BLaER1 (cell line): ENCODE measurements around the gene SYNGR1.
"Not testable (repeated sequence)": the region's sequence is repeated elsewhere in the genome, so short reads cannot be mapped to it uniquely, and the experiment has no call there.

ENCODE experiments used
- H3K27ac ChIP-seq: shearing (Covaris generic); formaldehyde crosslinking; 2 replicates; pipeline ENCODE4 v1.8.1; 2022
- H3K27me3 ChIP-seq: shearing (Covaris generic); formaldehyde crosslinking; 2 replicates; pipeline ENCODE4 v1.8.1; 2022
- H3K36me3 ChIP-seq: shearing (Covaris generic); formaldehyde crosslinking; 2 replicates; pipeline ENCODE4 v1.8.1; 2022
- H3K4me1 ChIP-seq: shearing (Covaris generic); formaldehyde crosslinking; 2 replicates; pipeline ENCODE4 v1.8.1; 2022
- H3K4me2 ChIP-seq: shearing (Covaris generic); formaldehyde crosslinking; 2 replicates; pipeline ENCODE4 v1.8.1; 2022
- H3K4me3 ChIP-seq: shearing (Covaris generic); formaldehyde crosslinking; 2 replicates; pipeline ENCODE4 v1.8.1; 2022
- H3K9ac ChIP-seq: shearing (Covaris generic); formaldehyde crosslinking; 2 replicates; pipeline ENCODE4 v1.8.1; 2022
- H3K9me3 ChIP-seq: shearing (Covaris generic); formaldehyde crosslinking; 2 replicates; pipeline ENCODE4 v1.8.1; 2022
- H4K20me1 ChIP-seq: shearing (Covaris generic); formaldehyde crosslinking; 2 replicates; pipeline ENCODE4 v1.8.1; 2022
- Cebpa-rat ChIP-seq: shearing (Covaris generic); IDR thresholded peaks from 2 replicates; pipeline ENCODE4 v1.8.1; 2022

The SYNGR1 gene

DNA sequence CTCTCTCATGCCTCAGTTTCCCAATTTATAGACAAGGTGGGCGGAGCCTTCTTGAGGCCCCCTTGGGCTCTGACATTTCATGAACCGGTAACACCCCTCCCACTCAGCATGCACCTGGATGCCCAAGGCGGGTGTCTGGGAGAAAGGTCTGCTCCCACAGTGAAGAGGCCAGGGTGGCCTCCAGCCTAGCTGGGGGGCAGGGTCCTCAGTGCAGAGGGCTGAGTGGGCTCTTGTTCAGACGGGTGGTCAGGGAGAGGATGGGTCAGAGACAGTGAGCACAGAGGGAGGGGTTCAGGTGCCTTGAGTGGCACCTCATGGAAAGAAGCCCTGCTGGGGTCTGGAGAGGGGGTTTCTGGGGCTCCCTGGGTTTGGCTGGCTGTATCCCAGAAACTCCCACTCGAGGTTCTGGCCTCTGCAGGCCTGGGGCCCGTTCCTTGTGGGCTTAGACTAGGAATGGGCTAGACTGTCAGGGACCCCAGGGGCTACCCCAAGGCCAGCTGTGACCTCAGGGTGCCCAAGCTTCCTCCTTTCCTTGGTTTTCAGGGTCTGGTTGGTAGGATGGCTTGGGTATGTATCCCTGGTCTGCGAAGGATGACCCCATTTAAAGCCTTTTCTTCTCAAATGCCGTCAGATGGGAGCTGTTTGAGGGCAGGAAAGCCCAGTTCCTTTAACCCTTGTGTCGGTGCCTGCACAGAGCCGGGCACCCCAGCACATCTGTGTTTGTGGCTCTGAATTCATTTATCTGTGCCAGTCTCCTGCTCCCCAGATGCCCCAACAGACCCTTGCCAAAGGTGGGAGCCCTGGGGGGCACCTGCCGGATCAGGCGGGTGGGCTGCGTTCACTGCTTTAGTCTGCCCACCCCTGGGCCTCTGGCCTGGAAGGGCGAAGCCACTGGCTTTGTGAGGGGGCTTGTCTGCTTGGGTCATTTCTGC, 1.2 kb downstream of the SYNGR1 start:
- peak overlapping the region; percentile 86 for H3K4me3 ChIP-seq
- H3K4me1 ChIP-seq, result peaks cover 80% of the 10 kb centered on the region
- H4K20me1 ChIP-seq, result peaks cover 52% of the 10 kb centered on the region
- H3K9ac ChIP-seq, result peak overlapping the region; percentile 91
- H3K36me3 ChIP-seq, result peaks cover 10% of the 10 kb centered on the region; the same call in 1 of the 2 replicates
- no peaks in the 10 kb centered on the region for H3K9me3 ChIP-seq
- peak overlapping the region; percentile 100 for H3K4me2 ChIP-seq
- peak overlapping the region; percentile 92 for H3K27ac ChIP-seq
- TF ChIP-seq Cebpa-rat, result no peak
- no peaks in the 10 kb centered on the region for H3K27me3 ChIP-seq

DNA sequence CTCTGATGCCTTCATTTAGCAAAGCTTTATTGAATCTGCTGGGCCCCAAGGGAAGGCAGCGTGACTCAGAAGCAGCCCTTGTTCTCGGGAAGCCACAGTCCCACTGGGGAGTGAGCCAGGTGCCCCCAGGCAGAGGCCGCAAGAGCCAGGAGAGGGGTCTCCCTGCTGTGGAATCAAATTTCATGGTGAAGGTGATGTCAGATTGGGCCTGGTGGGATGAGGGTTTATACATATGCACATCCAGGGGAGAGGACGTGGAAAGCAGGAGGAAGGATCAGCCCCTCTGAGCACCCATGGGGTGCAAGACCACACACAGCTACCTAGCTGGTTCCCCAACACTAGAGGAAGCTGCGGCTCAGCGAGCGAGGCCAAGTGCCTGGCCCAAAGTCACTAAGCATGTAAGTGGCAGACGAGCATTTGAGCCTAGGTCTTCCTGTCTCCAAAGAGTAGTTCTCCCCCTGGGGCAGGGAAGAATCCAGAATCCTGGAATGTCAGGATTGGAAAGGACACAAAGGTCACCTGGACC, 2.0 kb downstream of the SYNGR1 start:
- Histone ChIP-seq H3K4me2 (peak overlapping the region; percentile 100), H3K4me1 (peaks cover 87% of the 10 kb centered on the region), H3K27ac (peak overlapping the region; percentile 92), H3K9ac (peak overlapping the region; percentile 91), H4K20me1 (peaks cover 58% of the 10 kb centered on the region), H3K36me3 (peaks cover 16% of the 10 kb centered on the region), H3K27me3 (no peaks in the 10 kb centered on the region), H3K9me3 (no peaks in the 10 kb centered on the region), H3K4me3 (peak overlapping the region; percentile 86)
- TF ChIP-seq Cebpa-rat, result no peak

DNA sequence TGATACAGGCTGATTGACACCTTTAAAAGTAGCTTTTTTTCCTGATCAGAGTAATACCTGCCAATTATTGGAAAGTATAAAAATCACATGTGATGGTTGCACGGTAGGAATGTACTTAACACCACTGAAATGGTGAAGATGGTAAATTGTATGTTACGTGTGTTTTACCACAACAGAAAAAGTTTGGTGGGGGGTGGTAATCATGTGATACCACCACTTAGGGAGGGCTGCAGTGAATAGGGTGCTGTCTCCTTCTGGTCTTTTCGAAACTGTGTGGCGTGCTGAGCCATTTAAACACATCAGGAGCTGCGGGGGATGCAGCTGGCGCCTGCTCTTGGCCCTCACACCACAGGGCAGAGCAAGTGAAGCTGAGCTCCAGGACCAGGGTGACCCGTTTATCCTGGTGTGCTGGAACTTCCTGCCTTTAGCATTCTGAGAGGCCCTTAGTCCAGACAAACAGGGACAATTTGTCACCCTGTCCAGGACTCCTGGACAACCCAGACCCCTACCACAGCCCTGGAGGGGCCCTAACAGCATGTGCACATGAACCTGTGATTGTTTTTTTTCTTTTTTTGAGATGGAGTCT, 2.6 kb downstream of the SYNGR1 start:
- peaks cover 22% of the 10 kb centered on the region for H3K36me3 ChIP-seq
- H4K20me1 ChIP-seq, result peaks cover 65% of the 10 kb centered on the region
- H3K9ac ChIP-seq, result peak overlapping the region; percentile 91; the same call in 1 of the 2 replicates
- no peaks in the 10 kb centered on the region for H3K27me3 ChIP-seq
- no peaks in the 10 kb centered on the region for H3K9me3 ChIP-seq
- TF ChIP-seq Cebpa-rat, result no peak
- H3K4me3 ChIP-seq, result peak overlapping the region; percentile 86
- peaks cover 90% of the 10 kb centered on the region for H3K4me1 ChIP-seq
- peak overlapping the region; percentile 100 for H3K4me2 ChIP-seq
- peak overlapping the region; percentile 92 for H3K27ac ChIP-seq

DNA sequence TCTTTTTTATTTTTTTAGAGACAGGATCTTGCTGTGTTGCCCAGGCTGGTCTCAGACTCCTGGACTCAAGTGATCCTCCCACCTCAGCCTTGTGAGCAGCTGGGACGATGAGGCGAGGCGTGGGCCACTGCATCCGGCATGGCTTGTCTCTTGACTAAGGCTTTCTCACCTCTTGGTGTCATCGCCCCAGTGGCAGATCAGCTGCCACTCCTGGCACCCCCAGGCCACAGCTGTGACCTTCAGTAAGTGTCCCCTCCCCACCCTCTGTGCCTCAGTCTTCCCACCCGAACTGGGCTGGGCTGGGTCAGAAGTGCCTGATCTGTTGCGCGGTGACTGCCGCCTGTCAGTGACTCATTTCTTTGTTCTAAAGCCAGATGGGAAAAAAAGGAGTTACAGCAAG, 3.6 kb downstream of the SYNGR1 start:
- Histone ChIP-seq H3K4me1 (peaks cover 80% of the 10 kb centered on the region), H3K27me3 (no peaks in the 10 kb centered on the region), H3K9me3 (no peaks in the 10 kb centered on the region), H3K36me3 (peaks cover 23% of the 10 kb centered on the region), H4K20me1 (peaks cover 65% of the 10 kb centered on the region), H3K4me3 (no peak overlapping the region), H3K9ac (0 out of 2 replicates have a peak overlapping the region, but pooled peaks have one; percentile 29), H3K4me2 (peak overlapping the region; percentile 100), H3K27ac (peak overlapping the region; percentile 55; the same call in 1 of the 2 replicates)
- TF ChIP-seq Cebpa-rat, result no peak

DNA sequence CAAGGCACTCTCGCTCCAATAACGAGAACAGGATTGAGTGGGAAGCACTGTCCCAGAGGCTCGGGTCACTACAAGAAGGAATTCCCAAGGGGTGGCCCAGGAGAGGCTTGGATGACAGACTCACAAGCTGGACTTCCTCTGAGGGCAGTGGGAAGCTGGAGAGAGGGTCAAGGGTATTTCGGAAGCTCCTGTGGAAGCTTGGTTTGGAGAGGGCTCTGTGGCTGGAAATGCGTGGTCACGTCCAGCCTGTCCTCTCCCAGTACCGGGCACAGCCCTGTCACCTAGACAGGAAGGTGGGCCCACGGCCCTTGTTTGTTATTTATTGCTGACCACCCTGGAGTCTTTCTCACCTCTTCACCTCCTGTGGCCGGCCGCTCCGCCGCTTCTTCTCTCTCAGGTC, 5.3 kb downstream of the SYNGR1 start:
- no peak for TF ChIP-seq Cebpa-rat
- Histone ChIP-seq H3K4me3 (no peak overlapping the region), H4K20me1 (peaks cover 82% of the 10 kb centered on the region), H3K27ac (peak overlapping the region; percentile 39), H3K9ac (no peak overlapping the region), H3K36me3 (peaks cover 41% of the 10 kb centered on the region), H3K27me3 (no peaks in the 10 kb centered on the region), H3K4me1 (peaks cover 87% of the 10 kb centered on the region), H3K9me3 (no peaks in the 10 kb centered on the region), H3K4me2 (peak overlapping the region; percentile 53)

DNA sequence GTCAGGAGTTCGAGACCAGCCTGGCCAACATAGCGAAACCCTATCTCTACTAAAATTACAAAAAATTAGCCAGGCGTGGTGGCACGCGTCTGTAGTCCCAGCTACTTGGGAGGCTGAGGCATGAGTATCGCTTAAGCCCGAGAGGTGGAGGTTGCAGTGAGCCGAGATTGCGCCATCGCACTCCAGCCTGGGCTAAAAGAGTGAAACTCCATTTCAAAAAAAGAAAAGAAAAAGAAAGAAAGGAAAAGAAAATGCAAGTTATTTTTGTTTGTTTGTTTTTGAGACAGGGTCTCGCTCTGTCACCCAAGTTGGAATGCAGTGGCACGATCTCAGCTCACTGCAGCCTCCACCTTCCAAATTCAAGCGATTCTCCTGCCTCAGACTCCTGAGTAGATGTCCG, 6.0 kb downstream of the SYNGR1 start:
- peaks cover 48% of the 10 kb centered on the region for H3K36me3 ChIP-seq
- H3K4me2 ChIP-seq, result peak overlapping the region; percentile 53
- H4K20me1 ChIP-seq, result peaks cover 86% of the 10 kb centered on the region
- peak overlapping the region; percentile 67 for H3K27ac ChIP-seq
- not testable (repeated sequence) for H3K4me3 ChIP-seq, H3K9me3 ChIP-seq, H3K9ac ChIP-seq, H3K27me3 ChIP-seq
- peaks cover 91% of the 10 kb centered on the region for H3K4me1 ChIP-seq

DNA sequence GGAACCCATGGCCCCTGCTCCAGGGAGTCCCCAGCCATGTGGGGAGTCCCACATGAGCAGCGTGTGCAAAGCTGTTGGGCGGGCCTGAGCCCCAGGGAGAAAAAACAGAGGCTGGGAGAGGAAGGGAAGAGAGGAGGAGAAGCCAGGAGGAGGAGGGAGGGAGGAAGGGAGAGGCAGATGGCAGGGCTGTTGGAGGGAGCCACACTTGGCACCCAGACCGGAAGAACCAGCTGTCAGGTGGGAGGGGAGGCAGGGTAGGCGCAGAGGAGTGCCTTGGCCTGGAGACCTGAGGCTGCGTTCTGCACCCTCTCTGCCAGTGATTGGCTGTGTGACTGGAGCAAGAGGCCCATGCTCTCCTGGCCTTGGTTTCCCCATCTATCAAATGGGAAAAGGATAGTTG, 6.7 kb downstream of the SYNGR1 start:
- Histone ChIP-seq H3K9me3 (no peaks in the 10 kb centered on the region), H3K4me3 (no peak overlapping the region), H3K27me3 (no peaks in the 10 kb centered on the region), H3K9ac (no peak overlapping the region), H3K27ac (peak overlapping the region; percentile 67), H3K4me1 (peaks cover 91% of the 10 kb centered on the region), H3K4me2 (peak overlapping the region; percentile 53), H3K36me3 (peaks cover 48% of the 10 kb centered on the region), H4K20me1 (peaks cover 86% of the 10 kb centered on the region)
- no peak for TF ChIP-seq Cebpa-rat

DNA sequence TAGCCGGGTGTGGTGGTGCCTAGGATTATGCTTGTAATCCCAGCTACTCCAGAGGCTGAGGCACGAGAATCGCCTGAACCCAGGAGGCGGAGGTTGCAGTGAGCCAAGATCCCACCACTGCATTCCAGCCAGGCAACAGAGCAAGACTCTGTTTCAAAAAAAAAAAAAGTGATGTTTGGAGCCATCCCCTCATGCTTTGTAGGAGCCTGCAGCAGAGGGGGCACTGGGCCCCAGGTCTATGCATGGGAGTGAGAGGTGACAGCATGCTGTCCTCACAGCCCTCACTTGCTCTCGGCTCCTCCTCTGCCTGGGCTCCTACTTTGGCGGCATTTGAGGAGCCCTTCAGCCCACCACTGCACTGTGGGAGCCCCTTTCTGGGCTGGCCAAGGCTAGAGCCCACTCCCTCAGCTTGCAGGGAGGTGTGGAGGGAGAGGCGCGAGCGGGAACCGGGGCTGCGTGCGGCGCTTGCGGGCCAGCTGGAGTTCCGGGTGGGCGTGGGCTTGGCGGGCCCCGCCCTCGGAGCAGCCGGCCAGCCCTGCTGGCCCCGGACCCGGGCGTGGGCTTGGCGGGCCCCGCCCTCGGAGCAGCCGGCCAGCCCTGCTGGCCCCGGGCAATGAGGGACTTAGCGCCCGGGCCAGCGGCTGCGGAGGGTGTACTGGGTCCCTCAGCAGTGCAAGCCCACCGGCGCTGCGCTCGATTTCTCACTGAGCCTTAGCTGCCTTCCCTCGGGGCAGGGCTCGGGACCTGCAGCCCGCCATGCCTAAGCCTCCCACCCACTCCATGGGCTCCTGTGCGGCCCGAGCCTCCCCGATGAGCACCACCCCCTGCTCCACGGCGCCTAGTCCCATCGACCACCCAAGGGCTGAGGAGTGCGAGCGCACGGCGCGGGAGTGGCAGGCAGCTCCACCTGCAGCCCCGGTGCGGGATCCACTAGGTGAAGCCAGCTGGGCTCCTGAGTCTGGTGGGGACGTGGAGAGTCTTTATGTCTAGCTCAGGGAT, 7.6 kb downstream of the SYNGR1 start:
- not testable (repeated sequence) for H3K9ac ChIP-seq, H3K27me3 ChIP-seq, H3K9me3 ChIP-seq, H3K4me3 ChIP-seq
- peak overlapping the region; percentile 67; the same call in 1 of the 2 replicates for H3K27ac ChIP-seq
- H3K4me2 ChIP-seq, result peak overlapping the region; percentile 53
- peaks cover 48% of the 10 kb centered on the region for H3K36me3 ChIP-seq
- peaks cover 91% of the 10 kb centered on the region for H3K4me1 ChIP-seq
- H4K20me1 ChIP-seq, result peaks cover 84% of the 10 kb centered on the region

DNA sequence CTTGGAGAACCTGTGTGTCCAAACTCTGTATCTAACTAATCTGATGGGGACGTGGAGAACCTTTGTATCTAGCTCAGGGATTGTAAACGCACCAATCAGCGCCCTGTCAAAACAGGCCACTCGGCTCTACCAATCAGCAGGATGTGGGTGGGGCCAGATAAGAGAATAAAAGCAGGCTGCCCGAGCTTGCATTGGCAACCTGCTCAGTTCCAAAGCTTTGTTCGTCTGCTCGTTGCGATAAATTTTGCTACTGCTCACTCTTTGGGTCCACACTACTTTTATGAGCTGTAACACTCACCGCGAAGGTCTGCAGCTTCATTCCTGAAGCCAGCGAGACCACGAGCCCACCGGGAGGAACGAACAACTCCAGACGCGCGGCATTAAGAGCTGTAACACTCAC, 8.4 kb downstream of the SYNGR1 start:
- not testable (repeated sequence) for H3K9ac ChIP-seq, H3K27ac ChIP-seq, H3K4me3 ChIP-seq, H3K9me3 ChIP-seq, H3K27me3 ChIP-seq, H3K4me2 ChIP-seq
- Histone ChIP-seq H3K4me1 (peaks cover 91% of the 10 kb centered on the region), H3K36me3 (peaks cover 48% of the 10 kb centered on the region), H4K20me1 (peaks cover 79% of the 10 kb centered on the region)
